Activated CD4-positive, alpha-beta T cell treated with anti-CD3 and anti-CD28 coated beads, Interleukin-2, amount 50 U/mL, for 48 hours (primary cell): ENCODE results near the gene CPT1C.
A peak's percentile ranks its signal among the peaks of the same experiment; 100 is the strongest.

Source experiments
- DNase-seq, 2 experiments: peaks; one replicate each; pipeline ENCODE4 v3.0.0-alpha.2; 2020

Gene CPT1C

GRCh38 chr19:49683814-49684250 is 7.1 kb upstream of the CPT1C start:
- no peak for DNase-seq

- peak in 1 of 2 experiments; percentile 44 for DNase-seq
Measured at GRCh38 chr19:49684251-49684982, 6.5 kb upstream of the CPT1C start.

DNA sequence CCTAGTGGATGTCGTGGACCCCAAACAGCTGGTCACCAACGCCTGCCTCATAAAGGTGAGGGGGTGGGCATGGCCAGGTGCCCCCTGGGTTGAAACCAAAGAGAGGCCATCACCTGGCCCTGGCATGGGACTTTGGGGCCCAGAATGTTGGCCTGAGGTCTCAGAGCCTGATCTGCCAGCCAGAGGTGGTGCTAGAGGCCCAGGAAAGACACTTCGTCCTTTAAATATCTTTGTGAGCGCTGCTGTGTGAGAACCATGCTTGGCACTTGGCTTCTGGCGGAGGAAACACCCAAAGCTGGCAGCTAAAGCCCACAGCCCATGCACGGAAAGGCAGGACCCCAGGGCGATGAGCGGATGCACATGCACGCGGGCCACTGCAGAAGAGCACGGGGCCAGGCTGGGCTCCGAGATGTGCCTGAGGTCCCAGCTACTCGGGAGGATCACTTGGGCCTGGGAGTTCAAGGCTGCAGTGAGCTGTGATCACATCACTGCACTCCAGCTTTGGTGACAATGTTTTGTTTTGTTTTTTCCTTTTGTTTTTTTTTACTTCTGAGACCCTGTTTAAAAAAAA is 5.8 kb upstream of the CPT1C start:
- DNase-seq, result no peak

GRCh38 chr19:49685845-49686332 is 5.0 kb upstream of the CPT1C start:
- DNase-seq, result no peak

DNA sequence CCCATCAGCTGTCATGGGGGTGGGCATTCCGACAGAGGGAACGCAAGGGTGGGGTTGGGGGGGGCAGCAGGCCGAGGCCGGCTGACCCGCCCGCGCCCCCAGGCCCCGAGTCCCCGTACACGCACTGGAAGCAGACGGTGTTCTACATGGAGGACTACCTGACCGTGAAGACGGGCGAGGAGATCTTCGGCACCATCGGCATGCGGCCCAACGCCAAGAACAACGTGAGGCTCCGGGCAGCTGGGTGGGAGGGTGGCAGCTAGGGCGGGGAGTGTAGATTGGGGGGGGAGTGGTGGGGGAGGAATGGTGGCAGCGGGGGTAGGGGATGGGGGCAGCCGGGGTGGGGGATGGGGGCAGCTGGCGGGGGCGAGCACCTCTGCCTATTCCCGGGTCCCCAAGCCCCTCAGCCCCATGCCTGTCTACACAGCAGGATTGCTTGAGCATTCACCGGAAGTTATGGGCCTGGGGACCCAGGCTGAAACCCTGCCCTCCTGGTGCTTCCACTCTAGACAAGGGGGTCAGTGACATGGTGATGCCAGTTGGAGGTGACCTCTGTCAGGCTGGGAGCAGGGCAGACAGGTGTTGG is 4.3 kb upstream of the CPT1C start:
- DNase-seq, result no peak

DNA sequence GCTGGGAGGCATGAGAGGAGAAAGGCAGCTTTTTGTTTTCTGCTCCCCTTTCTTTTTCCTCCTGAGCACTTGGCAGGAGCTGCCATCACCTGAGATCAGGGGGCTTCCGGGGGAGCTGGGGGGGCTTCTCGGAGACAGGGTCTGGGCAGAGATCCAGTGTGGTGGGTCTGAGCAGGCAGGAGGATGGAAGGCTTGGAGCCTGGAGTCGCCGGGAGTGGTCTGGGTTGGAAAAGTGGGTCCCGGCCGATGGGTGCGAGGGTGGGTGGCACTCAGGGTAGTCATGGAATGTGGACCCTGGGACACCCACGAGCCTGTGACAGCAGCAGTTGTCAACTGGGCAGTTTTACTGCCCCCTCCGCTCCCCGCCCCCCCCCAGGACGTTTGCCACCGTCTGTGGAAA is 3.8 kb upstream of the CPT1C start:
- no peak for DNase-seq

DNA sequence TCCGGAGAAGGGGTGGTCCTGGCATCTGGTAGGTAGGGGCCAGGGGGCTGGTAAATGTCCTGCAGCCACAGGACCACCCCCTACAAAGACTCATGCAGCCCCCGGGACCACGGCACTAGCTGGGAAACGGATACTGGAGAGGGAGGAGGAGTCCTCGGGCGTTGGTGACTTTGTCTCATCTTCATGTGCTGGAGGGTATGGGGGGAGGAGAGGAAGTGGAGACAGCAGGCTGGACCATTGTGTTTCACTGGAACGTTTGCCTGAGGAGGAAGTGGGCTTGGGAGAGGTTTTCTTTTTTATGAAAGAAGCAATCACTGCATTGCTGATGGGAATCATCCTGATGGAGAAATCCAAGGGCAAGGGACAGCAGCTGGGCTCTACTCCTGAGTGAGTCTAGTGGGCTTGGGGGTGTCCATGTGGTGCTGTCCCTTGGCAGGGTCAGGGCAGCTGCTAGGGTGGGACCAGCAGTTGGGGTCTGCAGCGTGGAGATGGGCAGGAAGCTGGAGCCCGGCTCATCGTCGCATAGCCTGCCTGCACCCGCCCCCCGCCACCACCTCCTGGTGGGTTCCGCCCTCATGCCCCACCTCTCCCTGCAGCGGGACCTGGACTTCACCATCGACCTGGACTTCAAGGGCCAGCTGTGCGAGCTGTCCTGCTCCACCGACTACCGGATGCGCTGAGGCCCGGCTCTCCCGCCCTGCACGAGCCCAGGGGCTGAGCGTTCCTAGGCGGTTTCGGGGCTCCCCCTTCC is 3.2 kb upstream of the CPT1C start:
- no peak for DNase-seq

DNA sequence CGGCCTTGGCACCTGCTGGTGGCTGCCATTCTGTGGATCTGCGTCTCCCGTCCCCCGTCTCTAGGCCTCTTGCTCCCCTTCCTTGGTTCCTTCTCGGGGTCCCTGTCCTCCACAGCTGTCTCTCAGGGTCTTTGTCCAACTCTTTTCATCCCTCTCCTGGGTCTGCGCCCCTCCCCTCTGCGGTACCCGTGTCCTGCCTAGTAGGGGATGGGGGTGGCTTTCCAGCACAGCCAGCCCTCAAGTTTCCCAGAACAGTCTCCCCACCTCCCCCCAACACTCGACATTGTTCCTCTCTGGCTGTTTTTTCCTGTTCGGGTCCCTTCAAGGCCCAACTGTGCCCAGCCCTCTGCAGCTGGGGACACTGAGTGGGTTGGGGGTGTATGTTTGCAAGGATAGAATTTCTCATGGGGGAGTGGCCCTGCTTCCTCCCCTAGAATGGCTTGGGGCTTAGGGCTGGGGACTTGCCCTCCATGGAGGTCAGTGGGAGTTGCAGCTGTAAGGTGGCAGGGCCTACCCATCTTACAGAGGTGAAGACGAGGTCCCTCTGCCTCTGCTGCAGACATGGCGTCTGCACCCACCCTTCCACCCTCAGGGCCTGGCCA is 2.3 kb upstream of the CPT1C start:
- DNase-seq, result no peak

- peak; percentile 44 to 61 for DNase-seq
Measured at GRCh38 chr19:49689133-49690078, 1.5 kb upstream of the CPT1C start, which contains the start of gene ADM5. Gene ADM5, plus strand, starts transcription at chr19:49689594. Its CDS starts 244 bp downstream, at chr19:49689838.

GRCh38 chr19:49690079-49690655 is 749 bp upstream of the CPT1C start:
- DNase-seq, result no peak

DNA sequence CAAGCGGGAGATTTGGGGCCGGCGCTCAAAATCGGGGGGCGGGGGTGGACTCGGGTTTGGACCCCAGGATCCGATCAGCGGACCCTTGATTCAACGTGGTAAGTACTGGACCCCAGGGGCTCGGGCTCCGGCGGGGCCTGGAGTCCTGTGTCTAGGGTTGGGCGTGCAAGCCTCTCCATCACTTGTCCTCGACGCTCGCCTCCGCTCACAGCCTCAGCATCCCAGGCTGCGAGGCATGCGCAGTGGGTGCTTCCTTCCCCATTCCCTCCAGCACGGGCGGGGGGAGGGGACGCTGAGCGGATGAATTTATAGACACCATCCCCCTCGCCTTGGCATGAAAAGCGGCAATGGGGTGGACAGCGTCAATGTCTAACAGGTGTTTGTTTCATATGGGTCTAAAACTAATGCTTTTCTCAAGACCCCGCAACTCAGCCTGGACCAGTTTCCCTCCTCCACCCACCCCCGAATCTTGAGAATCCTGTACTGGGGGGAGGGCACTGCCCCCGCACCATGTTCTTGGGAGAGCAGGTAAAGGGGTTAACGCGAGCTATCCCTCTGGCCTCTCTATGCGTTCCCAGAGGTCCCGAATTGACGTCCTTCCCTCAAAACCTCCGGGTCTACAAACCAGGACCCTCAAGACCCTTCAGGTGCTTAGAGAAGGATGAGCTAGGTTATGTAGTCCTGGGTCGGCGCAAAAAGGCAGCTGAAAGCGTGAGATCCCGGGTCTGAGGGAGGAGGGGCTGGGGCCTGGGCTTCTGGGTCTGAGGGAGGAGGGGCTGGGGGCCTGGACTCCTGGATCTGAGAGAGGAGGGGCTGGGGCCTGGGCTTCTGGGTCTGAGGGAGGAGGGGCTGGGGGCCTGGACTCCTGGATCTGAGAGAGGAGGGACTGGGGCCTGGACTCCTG is 579 bp downstream of the CPT1C start:
- peak; percentile 58 to 61 for DNase-seq

GRCh38 chr19:49692147-49692506 is 1.2 kb downstream of the CPT1C start:
- DNase-seq, result no peak

DNA sequence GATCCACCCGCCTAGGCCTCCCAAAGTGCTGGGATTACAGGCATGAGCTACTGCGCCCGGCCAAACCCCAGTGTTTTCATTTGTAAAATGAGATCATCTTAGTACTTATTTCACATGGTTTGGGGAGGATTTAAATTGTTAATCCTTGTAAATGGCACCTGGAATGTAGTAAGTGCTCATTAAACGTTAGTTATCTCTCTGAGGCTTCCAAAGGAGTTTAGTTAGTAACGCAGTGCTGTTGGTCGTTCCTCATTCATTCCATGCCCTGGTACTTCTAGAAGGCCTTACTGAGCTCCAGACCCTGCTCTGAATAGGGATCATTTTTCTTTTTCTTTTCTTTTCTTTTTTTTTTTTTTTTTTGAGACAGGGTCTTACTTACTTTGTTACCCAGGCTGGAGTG is 5.2 kb downstream of the CPT1C start:
- no peak for DNase-seq

GRCh38 chr19:49696865-49697264 is 5.9 kb downstream of the CPT1C start:
- DNase-seq, result no peak

DNA sequence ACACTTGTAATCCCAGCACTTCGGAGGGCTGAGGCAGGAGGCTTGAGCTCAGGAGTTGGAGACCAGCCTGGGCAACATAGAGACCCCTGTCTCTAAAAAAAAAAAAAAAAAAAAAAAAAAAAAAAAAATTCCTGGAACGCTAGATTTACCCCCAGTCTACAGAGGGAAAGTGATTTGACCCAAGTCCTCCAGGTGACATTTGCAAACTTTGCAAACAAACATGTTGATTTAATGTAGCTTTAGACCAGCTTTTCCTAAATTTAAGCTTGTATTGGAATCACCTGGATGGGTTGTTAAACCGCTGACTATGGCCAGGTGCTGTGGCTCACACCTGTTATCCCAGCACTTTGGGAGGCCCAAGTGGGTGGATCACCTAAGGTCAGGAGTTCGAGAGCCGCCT is 8.4 kb downstream of the CPT1C start:
- no peak for DNase-seq

GRCh38 chr19:49700563-49700962 is 9.6 kb downstream of the CPT1C start:
- no peak for DNase-seq

- DNase-seq, result no peak
Measured at GRCh38 chr19:49701271-49701786, 10.4 kb downstream of the CPT1C start.

- DNase-seq, result no peak
Measured at GRCh38 chr19:49704888-49705642, 14.1 kb downstream of the CPT1C start.

GRCh38 chr19:49705919-49706318 is 15.0 kb downstream of the CPT1C start:
- no peak for DNase-seq
